ENCODE measurements around the gene VWF. TPM values are rescaled to one million over a fixed set of nuclear protein-coding genes. Genes with fewer than 3 reads are reported as not detected.

Gene VWF
- total and polyA plus RNA-seq, 11 donors = 125 to 503 (median 238) TPM

DNA sequence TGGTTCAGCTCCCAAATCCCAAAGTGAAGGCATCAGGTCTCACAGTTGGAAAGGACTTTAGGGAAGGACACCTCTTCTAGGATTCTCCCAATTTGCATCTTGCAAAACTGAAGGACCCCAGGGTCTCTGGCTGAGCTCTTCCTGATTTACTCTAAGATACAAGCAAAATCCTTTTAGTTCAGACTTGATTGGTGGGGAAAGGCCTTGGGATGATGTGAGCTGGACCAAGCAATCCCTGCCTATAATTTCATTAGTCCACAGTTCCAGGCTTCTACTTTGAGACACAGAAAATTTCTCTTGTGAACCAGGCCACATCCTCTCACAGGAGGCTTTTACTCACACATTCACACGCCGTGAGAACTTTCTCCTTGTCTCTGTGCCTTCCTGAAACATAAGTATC is 23.6 kb upstream of the VWF start:
- no peak for ATAC-seq
- Histone ChIP-seq H3K27me3 (no peaks in the 10 kb centered on the region), H3K4me3 (no peak overlapping the region), H3K9me3 (no peaks in the 10 kb centered on the region), H3K4me1 (peaks cover 0 to 11% (median 0%) of the 10 kb centered on the region in 12 donors), H3K27ac (no peak overlapping the region), H3K36me3 (no peaks in the 10 kb centered on the region)
- TF ChIP-seq POLR2A (IDR thresholded peaks at IDR 0.05) = no peak
- TF ChIP-seq, protein P1, sequence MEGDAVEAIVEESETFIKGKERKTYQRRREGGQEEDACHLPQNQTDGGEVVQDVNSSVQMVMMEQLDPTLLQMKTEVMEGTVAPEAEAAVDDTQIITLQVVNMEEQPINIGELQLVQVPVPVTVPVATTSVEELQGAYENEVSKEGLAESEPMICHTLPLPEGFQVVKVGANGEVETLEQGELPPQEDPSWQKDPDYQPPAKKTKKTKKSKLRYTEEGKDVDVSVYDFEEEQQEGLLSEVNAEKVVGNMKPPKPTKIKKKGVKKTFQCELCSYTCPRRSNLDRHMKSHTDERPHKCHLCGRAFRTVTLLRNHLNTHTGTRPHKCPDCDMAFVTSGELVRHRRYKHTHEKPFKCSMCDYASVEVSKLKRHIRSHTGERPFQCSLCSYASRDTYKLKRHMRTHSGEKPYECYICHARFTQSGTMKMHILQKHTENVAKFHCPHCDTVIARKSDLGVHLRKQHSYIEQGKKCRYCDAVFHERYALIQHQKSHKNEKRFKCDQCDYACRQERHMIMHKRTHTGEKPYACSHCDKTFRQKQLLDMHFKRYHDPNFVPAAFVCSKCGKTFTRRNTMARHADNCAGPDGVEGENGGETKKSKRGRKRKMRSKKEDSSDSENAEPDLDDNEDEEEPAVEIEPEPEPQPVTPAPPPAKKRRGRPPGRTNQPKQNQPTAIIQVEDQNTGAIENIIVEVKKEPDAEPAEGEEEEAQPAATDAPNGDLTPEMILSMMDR (IDR thresholded peaks at IDR 0.05) = no peak
- intact Hi-C loops (cut with DNase I) = no loop called here
- no peak for DNase-seq
- 70 to 84% (median 79%) methylated on average over 2 of the region's 2 CpGs for WGBS, 4 donors

GRCh38 chr12:6146951-6147350 is 22.5 kb upstream of the VWF start:
- H3K36me3 ChIP-seq = no peaks in the 10 kb centered on the region
- H3K4me3 ChIP-seq = no peak overlapping the region
- H3K4me1 ChIP-seq = peaks cover 0 to 17% (median under 1%) of the 10 kb centered on the region in 12 donors
- ATAC-seq = no peak
- TF ChIP-seq, protein P1 (IDR thresholded peaks at IDR 0.05) = no peak
- TF ChIP-seq POLR2A (IDR thresholded peaks at IDR 0.05) = no peak
- no peaks in the 10 kb centered on the region for H3K27me3 ChIP-seq
- no peaks in the 10 kb centered on the region for H3K9me3 ChIP-seq
- H3K27ac ChIP-seq = no peak overlapping the region
- WGBS, 4 donors = 92 to 97% (median 96%) methylated on average over 5 of the region's 5 CpGs
- intact Hi-C loops (cut with DNase I) = no loop called here
- no peak for DNase-seq

- ATAC-seq = no peak
- no peak overlapping the region for H3K4me3 ChIP-seq
- TF ChIP-seq POLR2A (IDR thresholded peaks at IDR 0.05) = no peak
- TF ChIP-seq, protein P1 (IDR thresholded peaks at IDR 0.05) = no peak
- no peak for DNase-seq
- intact Hi-C loops (cut with DNase I) = no loop called here
- H3K9me3 ChIP-seq = no peaks in the 10 kb centered on the region
- H3K27me3 ChIP-seq = no peaks in the 10 kb centered on the region
- H3K27ac ChIP-seq = peak overlapping the region in 1 of 12 donors; percentile 57
- no peaks in the 10 kb centered on the region for H3K36me3 ChIP-seq
- 93 to 96% (median 94%) methylated on average over 7 of the region's 7 CpGs for WGBS, 4 donors
- peaks cover 0 to 21% (median 5%) of the 10 kb centered on the region in 12 donors for H3K4me1 ChIP-seq
These were observed 22.0 kb upstream of the VWF start for GRCh38 chr12:6146509-6146908.

GRCh38 chr12:6145564-6145963 is 21.1 kb upstream of the VWF start:
- no peak for TF ChIP-seq POLR2A (IDR thresholded peaks at IDR 0.05)
- TF ChIP-seq, protein P1 (IDR thresholded peaks at IDR 0.05) = no peak
- DNase-seq (no peak), ATAC-seq (peak in 1 of 4 donors; percentile 18)
- no peaks in the 10 kb centered on the region for H3K27me3 ChIP-seq
- peak overlapping the region in 7 of 12 donors; percentile 19 to 67 (median 52) for H3K27ac ChIP-seq
- H3K9me3 ChIP-seq = no peaks in the 10 kb centered on the region
- H3K4me1 ChIP-seq = peaks cover 0 to 30% (median 11%) of the 10 kb centered on the region in 12 donors
- no peak overlapping the region for H3K4me3 ChIP-seq
- intact Hi-C loops (cut with DNase I) = no loop called here
- no peaks in the 10 kb centered on the region for H3K36me3 ChIP-seq
- 57 to 73% (median 64%) methylated on average over 8 of the region's 8 CpGs for WGBS, 4 donors

All from heart left ventricle (tissue), 16 donors.